ENCODE results near the gene KDF1.

KDF1 gene

DNA sequence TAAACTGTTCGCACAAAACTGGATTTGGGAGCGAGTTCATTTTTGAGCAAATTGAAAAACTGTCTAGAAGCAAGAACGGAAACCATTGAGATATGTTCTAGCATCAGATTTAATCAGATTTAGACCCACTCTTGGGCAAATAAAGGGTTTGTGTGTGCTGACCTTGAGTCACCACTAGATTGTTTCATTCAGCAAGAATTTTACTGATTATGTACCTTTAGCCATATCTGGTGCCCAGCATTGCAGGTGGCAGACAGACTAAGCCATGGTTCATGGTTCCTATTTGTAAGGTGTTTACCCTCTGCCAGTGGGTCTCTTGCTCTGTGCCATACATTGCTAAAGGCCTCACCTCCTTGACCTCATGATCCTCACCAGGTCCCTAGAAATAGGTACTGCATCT, 37.4 kb downstream of the KDF1 start:
- no peaks in the 10 kb centered on the region for H3K9me3 ChIP-seq (ENCODE audit: insufficient read depth, low read length)

DNA sequence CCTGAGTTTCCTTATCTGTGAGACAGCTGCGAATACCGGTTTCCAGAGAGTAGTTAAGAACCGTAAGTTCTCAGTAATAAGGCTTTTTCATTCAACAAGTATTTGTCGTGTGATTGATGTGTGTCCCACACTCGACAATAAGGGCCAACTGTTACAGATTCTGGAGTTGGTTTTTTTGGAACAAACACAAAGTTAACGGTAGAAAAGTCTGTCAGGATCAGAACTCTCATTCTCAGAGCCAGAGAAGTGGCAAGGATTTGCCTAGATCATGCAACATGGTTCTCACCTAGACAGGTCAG, 37.9 kb downstream of the KDF1 start:
- Histone ChIP-seq H3K36me3 (replicated peaks; ENCODE audit: low read depth, low read length) (peaks cover 4% of the 10 kb centered on the region), H3K9me3 (ENCODE audit: insufficient read depth, low read length) (no peaks in the 10 kb centered on the region), H2AFZ (ENCODE audit: low read depth, low read length) (no peak overlapping the region), H3K79me2 (ENCODE audit: low read length) (peaks cover 38% of the 10 kb centered on the region), H3K27me3 (ENCODE audit: low read depth, low read length) (no peaks in the 10 kb centered on the region), H3K9ac (ENCODE audit: low read length) (peak overlapping the region; percentile 88), H3K4me1 (ENCODE audit: low read length) (peaks cover 14% of the 10 kb centered on the region), H4K20me1 (ENCODE audit: insufficient read depth, low read length) (no peaks in the 10 kb centered on the region), H3K4me2 (ENCODE audit: low read length) (peak overlapping the region; percentile 90), H3K27ac (ENCODE audit: low read length) (peak overlapping the region; percentile 46; the same call in 1 of the 2 replicates), H3K4me3 (ENCODE audit: low read length) (peak overlapping the region; percentile 80)
- no peak for TF ChIP-seq EZH2phosphoT487 (IDR thresholded peaks at IDR 0.05; ENCODE audit: low read depth)
- no peak for TF ChIP-seq CTCF (IDR thresholded peaks at IDR 0.05; ENCODE audit: low read depth, low read length)

More for the DNA sequence above, 37.4 kb downstream of the KDF1 start:
- H3K4me1 ChIP-seq (ENCODE audit: low read length): peaks cover 14% of the 10 kb centered on the region
- H3K9ac ChIP-seq (ENCODE audit: low read length): peak overlapping the region; percentile 88
- peaks cover 38% of the 10 kb centered on the region for H3K79me2 ChIP-seq (ENCODE audit: low read length)
- no peaks in the 10 kb centered on the region for H3K27me3 ChIP-seq (ENCODE audit: low read depth, low read length)
- no peak for TF ChIP-seq EZH2phosphoT487 (IDR thresholded peaks at IDR 0.05; ENCODE audit: low read depth)
- TF ChIP-seq CTCF (IDR thresholded peaks at IDR 0.05; ENCODE audit: low read depth, low read length): no peak
- H3K36me3 ChIP-seq (replicated peaks; ENCODE audit: low read depth, low read length): peaks cover 4% of the 10 kb centered on the region
- H3K4me3 ChIP-seq (ENCODE audit: low read length): peak overlapping the region; percentile 80
- H2AFZ ChIP-seq (ENCODE audit: low read depth, low read length): no peak overlapping the region
- H3K27ac ChIP-seq (ENCODE audit: low read length): no peak overlapping the region
- H3K4me2 ChIP-seq (ENCODE audit: low read length): peak overlapping the region; percentile 90
- no peaks in the 10 kb centered on the region for H4K20me1 ChIP-seq (ENCODE audit: insufficient read depth, low read length)

DNA sequence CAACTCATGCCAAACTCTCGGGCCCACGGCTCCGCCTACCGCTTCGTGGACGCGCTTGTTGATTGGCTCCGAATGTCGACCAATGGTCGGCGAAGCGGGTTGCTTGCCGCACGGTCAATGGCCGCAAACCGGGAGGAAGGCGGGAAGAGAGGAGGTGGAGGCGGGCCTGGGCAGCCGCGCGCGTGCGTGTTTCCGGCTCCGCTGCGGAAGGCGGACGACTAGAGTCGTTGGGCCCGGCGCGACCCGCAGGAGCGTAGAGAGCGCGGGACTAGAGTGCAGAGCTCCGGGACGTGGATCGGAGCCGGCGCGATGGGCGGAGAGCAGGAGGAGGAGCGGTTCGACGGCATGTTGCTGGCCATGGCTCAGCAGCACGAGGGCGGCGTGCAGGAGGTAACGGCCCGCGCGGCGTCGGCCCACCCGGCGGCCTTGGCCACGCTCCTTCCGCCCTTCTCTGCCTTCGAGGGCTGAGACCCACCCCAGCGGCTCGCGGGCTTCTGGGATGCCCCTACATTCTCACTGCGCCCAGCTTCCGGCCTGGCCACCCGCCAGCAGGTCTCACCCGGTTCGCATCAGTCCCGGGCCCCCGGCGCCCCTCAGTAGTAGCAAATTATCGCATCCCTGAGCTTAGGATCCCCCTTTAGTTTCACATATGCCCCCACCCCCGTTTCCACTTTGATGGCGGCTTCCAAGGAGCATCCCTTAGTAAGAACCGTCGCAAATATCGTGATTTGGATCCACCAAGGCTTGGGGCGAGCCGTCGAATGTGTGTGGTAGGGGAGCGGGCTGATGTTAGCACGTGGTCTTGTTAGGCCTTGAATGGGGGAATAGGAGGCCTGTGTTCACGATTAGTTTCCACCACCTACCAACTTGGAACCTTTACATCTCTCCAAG, 38.5 kb downstream of the KDF1 start, which contains the start of gene NUDC:
Gene NUDC, plus strand, starts transcription at position 204 of the 891 bp plus-strand sequence. Its CDS starts 106 bp downstream, at position 310.
- no peaks in the 10 kb centered on the region for H3K9me3 ChIP-seq (ENCODE audit: insufficient read depth, low read length)
- no peak for TF ChIP-seq EZH2phosphoT487 (IDR thresholded peaks at IDR 0.05; ENCODE audit: low read depth)
- peak within 1 kb of the TSS; percentile 69 for H2AFZ ChIP-seq (ENCODE audit: low read depth, low read length)
- H3K27me3 ChIP-seq (ENCODE audit: low read depth, low read length): no peaks in the 10 kb centered on the region
- H3K36me3 ChIP-seq (replicated peaks; ENCODE audit: low read depth, low read length): peaks cover 4% of the 10 kb centered on the region
- peak within 1 kb of the TSS; percentile 88 for H3K9ac ChIP-seq (ENCODE audit: low read length)
- peaks cover 14% of the 10 kb centered on the region for H3K4me1 ChIP-seq (ENCODE audit: low read length)
- H3K4me3 ChIP-seq (ENCODE audit: low read length): peak within 1 kb of the TSS; percentile 80
- peak within 1 kb of the TSS; percentile 90 for H3K4me2 ChIP-seq (ENCODE audit: low read length)
- H3K27ac ChIP-seq (ENCODE audit: low read length): peak within 1 kb of the TSS; percentile 46
- H4K20me1 ChIP-seq (ENCODE audit: insufficient read depth, low read length): no peaks in the 10 kb centered on the region
- peaks cover 35% of the 10 kb centered on the region for H3K79me2 ChIP-seq (ENCODE audit: low read length)

DNA sequence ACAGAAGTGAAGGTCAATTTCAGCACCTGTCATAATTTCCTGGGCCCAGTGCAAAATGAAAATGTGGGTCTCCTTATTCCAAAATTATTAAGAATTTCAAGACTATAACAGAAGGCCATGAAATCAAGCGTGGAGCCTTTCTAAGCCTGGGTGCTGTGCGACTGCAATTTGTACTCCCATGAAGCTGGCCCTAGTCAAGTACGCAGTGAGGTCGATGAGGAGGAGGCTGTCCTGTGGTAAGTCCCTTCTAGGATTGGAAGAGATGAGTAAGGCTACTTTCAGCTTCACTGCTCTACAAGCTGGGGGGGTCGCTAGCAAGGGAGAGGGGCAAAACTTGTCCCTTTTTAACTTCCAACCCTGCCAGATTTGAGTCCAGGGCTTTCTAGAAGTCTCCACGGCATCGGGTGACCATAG, 39.1 kb downstream of the KDF1 start:
- peak overlapping the region; percentile 69; the same call in 1 of the 2 replicates for H2AFZ ChIP-seq (ENCODE audit: low read depth, low read length)
- H3K9me3 ChIP-seq (ENCODE audit: insufficient read depth, low read length): no peaks in the 10 kb centered on the region
- peak overlapping the region; percentile 48 for H3K9ac ChIP-seq (ENCODE audit: low read length)
- peak overlapping the region; percentile 80 for H3K4me3 ChIP-seq (ENCODE audit: low read length)
- peaks cover 4% of the 10 kb centered on the region for H3K36me3 ChIP-seq (replicated peaks; ENCODE audit: low read depth, low read length)
- H3K4me1 ChIP-seq (ENCODE audit: low read length): peaks cover 14% of the 10 kb centered on the region
- no peaks in the 10 kb centered on the region for H3K27me3 ChIP-seq (ENCODE audit: low read depth, low read length)
- TF ChIP-seq EZH2phosphoT487 (IDR thresholded peaks at IDR 0.05; ENCODE audit: low read depth) (no peak), CTCF (IDR thresholded peaks at IDR 0.05; ENCODE audit: low read depth, low read length) (no peak)
- no peak overlapping the region for H3K27ac ChIP-seq (ENCODE audit: low read length)
- peak overlapping the region; percentile 82 for H3K4me2 ChIP-seq (ENCODE audit: low read length)
- peaks cover 32% of the 10 kb centered on the region for H3K79me2 ChIP-seq (ENCODE audit: low read length)
- no peaks in the 10 kb centered on the region for H4K20me1 ChIP-seq (ENCODE audit: insufficient read depth, low read length)
